Measurements from ENCODE around the gene OSBP2. TPM values are rescaled to one million over a fixed set of nuclear protein-coding genes. Genes with fewer than 3 reads are reported as not detected.
"Not testable (repeated sequence)": the region's sequence is repeated elsewhere in the genome, so short reads cannot be mapped to it uniquely, and the experiment has no call there.

The OSBP2 gene
- polyA plus RNA-seq, 12 donors = 4.0 to 26.3 (median 5.6) TPM; not detected in 1

GRCh38 chr22:30675436-30675835 is 19.2 kb upstream of the OSBP2 start:
- no peak for DNase-seq

- not testable (repeated sequence) for DNase-seq
Measured at GRCh38 chr22:30676565-30676964, 18.1 kb upstream of the OSBP2 start.

GRCh38 chr22:30679895-30680690 is 14.6 kb upstream of the OSBP2 start:
- DNase-seq = not testable (repeated sequence)

DNA sequence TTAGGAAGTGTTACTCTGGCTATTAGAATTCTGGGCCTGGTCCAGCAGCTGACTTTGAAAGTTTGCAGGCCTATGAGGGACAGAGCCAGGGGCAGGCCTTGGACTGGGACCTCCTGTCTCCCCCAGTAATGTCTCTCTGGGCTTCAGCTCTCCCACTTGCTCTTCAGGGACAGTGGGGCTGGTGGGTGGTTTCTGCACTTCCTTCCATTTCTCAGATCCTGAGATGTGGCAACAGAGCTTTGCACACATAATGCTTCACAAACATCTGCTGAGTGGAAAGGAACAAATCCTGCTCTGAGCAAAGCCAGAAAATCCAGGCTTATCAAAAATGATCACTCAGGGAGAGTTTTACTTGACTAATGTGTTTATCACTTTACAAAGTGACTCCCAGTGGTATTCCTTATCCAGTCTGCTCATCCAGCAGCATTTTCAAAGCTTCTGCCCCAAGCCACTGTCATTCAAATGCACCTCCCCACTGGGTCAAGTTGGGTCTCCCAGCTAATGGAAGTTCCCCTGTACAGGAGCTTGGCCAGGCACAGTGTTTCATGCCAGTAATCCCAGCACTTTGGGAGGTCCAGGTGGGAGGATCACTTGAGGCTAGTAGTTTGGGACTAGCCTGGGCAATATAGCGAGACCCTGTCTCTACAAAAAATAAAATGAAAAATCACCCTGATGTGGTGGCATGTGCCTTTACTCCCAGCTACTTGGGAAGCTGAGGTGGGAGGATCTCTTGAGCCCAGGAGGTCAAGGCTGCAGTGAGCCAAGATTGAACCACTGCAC is 13.5 kb upstream of the OSBP2 start:
- no peak for DNase-seq

DNA sequence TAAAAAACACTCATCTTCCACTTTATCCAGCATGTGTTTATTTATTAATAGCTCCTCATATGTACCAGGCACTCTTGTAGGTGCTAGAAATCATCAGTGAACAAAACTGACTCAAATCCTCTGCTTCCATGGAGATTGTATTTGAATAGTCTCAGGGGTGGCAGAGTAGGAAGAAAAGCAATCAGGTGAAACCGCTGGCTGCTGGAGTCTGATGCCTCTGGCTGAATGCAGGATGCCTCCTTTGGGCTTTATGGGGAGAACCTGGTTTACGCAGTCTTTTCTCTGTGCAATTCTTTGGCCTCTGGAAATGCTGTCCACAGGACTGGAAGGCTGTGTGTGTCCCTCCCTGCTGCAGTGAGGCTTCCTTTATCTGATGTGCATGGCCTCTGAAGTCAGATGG is 12.8 kb upstream of the OSBP2 start:
- no peak for DNase-seq

DNA sequence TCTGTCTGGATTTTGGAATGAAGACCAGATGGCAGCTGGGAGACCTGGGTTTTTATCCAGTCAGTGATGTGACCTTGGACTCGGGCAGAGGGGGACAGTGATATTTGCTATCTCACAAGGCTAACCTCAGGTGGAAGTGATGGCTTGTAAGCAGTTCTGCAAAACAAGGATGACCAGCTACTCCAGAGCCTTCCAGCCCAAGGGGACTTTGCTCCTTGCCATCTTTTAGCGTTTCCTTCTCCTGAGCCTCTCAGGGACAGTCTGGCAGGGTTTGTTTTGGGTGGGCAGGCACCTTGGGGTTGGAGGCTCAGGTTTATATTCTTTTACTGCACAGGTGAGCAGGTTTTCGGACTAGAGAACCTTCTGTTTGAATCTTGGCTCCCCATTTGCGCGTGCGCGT is 9.5 kb upstream of the OSBP2 start:
- no peak for DNase-seq

- no peak for DNase-seq
Measured at GRCh38 chr22:30687358-30687757, 7.3 kb upstream of the OSBP2 start.

DNA sequence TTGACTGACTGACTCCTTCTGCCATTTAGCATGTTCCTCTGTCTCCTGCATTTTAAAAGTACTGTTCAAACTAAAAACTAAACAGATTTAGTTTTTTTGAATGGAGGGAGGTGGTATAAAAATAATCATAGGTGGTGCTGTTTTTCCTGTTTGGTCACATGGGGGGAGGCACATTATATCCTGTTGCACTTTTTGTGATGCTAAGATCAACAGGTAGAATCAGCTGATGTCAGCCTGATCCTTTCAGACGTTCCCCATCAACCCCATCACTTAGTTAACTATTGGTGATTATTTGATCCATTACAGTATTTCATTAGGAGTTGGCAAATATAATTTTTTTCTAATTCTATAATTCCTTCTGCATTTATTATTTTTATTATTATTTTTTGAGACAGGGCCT is 5.1 kb upstream of the OSBP2 start:
- no peak for DNase-seq

DNA sequence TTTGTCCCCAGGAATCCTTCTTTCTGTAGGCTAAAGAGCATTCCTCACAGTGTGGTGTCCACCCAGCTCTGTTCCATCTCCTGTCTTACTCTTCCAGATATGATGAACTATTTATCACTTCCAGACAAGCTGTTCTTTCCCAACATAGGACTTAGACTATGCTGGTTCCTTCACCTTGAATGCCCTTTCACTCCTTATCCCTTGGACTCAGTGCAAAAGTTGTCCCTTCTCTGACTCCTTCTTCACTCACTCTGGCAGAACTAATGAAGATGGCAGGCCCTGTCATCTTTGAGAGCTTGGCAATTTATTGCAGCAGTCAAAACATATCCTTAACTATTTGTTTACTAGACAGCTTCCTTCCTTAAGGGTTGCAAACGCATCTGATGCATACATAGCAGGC is 3.5 kb upstream of the OSBP2 start:
- DNase-seq = no peak

- DNase-seq = peak; percentile 13
Measured at GRCh38 chr22:30694171-30694639, 469 bp upstream of the OSBP2 start.

GRCh38 chr22:30695351-30695851 is 727 bp downstream of the OSBP2 start:
- no peak for DNase-seq

DNA sequence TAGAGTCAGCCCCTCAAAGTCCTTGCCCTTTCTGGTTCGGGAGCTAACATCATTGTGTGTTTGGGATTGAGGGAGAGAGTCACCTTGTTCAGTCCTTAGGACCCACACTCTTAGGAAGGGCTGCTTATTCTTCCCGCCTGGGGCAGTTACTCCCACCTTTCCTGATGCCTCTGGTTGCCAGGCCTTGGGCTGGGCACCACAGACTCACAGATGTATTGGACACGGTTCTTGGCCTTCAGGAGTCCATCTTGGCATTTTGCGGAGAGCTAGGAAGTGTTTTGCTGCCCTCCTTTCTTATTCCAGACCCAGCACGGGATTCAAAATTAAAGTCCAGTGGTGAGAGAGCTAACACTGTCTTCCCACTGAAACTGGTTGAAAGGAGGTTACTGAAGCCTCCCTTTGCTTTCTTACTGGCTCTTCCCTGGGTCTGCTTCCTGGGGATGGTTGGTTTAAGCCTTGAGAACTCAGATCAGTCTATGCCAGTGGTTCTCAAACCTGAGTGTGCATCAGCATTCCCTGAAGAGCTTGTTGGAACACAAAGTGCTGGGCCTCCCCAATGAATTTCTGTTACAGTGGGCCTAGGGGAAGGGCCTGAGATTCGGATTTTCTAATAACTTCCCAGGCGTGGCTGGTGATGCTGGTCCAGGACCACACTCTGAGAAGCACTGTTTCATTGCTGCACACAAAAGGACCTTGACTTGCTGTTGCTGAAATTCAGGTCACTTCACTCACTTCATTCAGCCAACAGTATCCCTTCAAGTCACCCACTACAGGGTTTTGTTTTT is 1.4 kb downstream of the OSBP2 start:
- no peak for DNase-seq

GRCh38 chr22:30697975-30698374 is 3.3 kb downstream of the OSBP2 start:
- no peak for DNase-seq

DNA sequence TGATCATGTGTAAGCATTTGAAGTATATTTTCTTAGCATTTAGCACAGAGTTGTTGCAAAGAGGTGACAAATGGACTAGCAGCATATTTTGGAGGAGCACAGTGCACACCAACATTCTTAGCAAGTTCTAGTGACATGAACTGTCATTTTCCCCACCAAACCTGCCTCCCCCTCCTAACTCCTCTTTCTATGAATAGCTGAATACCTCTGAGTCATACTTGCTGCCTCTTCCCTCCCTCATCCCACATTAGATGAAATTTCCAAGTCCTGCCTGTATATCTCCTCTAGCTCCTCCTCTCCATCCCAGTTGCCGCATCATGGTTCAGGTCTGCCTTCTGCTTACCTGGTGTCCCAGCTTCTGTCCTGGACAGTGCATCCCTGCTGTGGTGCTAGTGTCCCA is 7.2 kb downstream of the OSBP2 start:
- DNase-seq = no peak

DNA sequence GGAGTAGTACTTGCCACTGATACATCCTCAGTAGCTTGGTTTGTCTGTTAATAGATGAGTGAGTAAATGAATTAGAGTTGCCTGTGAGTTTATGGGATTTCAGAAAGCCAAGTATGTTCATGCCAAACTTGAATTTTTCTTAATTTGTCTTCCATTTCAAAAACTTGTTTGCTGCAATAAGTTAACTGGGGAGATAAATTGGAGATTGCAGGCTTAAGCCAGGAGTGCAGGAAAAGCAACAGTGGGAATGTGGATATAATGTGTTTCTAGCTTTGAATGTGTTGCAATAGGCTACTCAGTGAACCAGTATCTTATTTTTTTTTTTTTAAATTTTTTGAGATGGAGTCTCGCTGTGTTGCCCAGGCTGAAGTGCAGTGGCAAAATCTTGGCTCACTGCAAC is 8.2 kb downstream of the OSBP2 start:
- DNase-seq = no peak

DNA sequence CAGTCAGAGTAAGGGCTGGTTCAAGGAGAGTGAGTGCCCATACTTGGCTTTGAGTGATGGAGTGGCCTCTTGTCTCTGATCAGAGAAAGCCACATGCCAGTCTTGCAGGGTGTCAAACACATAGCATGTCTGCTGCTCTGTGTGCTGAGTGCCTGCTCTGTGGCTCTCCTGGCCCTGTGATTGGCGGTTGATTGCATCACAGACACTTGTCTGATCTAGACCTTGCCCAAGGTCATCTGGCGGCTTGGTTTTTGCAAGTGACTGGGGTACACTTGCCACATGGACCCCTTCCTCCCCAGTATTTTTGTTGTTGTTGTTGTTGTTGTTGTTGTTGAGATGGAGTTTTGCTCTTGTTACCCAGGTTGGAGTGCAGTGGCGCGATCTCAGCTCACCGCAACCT is 10.3 kb downstream of the OSBP2 start:
- DNase-seq = no peak

DNA sequence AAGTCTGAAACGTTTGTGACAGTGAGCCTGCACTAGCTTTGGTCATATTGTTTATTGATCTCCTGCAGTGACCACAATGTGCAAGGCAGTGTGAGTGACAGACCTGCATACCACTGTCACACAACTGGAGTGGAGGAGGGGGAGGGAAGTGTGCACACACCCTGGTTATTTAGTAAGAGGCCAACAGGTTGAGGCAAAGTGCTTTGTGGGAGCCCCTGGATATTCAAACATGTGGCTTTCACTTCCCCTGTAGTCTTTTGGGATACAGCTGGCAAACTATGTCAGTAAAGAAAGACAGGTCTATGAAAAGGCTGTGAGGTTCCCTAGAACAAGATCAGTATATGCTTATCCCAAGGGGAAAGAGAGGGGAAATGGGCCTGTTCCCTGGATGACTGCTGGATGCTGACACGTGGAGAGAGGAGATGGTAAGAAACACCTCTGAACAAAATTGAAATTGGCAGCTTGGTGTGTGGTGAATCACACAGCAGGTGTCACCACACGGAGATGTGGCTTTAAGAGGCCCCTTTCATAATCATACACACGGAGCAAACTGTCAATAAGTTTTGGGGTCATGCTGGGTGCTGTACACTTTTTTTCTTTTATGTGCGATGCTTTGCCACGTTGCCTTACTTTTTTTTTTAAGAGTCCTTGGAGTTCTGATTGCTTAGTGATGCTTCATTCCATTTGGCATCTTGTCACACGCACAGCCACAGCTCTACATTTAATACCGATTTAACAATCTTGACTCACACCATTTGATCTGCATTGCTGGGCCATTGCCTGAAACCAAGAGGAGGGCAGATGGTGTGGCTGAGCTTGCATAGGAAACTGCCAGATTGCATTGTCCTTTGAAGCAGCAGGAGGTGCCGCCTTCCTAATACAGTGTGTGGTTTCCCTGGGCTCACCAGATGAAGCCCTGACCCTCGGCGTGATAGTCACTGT is 11.3 kb downstream of the OSBP2 start:
- no peak for DNase-seq

DNA sequence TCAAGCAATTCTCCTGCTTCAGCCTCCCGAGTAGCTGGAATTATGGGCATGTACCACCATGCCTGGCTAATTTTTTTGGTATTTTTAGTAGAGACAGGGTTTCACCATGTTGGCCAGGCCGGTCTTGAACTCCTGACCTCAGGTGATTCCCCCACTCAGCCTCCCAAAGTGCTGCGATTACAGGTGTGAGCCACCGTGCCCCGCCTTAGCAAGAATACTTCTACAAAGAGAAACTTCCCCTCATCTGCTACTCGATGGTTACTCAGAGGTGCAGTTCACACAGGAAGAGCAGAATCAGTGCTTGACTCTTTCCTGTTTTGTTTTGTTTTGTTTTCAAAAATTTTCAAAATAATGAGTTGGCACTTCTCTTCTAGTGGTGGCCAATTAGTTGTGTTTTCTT is 15.3 kb downstream of the OSBP2 start:
- not testable (repeated sequence) for DNase-seq

- no peak for DNase-seq
Measured at GRCh38 chr22:30712094-30712493, 17.4 kb downstream of the OSBP2 start.

DNA sequence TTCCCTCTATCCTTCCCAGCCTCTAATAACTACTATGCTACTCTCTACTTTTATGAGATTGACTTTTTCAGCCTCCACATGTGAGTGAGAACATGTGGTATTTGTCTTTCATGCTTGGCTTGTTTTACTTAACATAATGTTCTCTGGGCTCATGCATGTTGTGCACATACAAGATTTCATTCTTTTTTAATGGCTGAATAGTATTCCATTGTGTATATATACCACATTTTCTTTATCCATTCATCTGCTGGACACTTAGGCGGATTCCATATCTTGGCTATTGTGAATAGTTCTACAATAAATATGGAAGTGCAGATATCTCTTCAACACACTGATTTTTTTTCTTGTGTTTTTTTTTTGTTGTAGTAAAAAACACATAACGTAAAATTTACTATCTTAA is 19.4 kb downstream of the OSBP2 start:
- DNase-seq = no peak

GRCh38 chr22:30717331-30717921 is 22.8 kb downstream of the OSBP2 start:
- DNase-seq = no peak

All from muscle of arm (tissue), 12 donors.